Right ventricle myocardium inferior (tissue), 1 donor: ENCODE measurements around the gene FIGN. TPM values are rescaled to one million over a fixed set of nuclear protein-coding genes. Genes with fewer than 3 reads are reported as not detected.
A peak's percentile ranks its signal among the peaks of the same experiment; 100 is the strongest.

Experiments
- ATAC-seq: fragments of 200-7000 bp; cut with Tn5 transposase; one replicate; pipeline ENCODE4 v1.9.1; 2020; ENCODE audit warnings: mild to moderate bottlenecking, moderate library complexity
- DNase-seq: peaks from one replicate; pipeline ENCODE4 v3.0.0; 2021; ENCODE audit errors: missing footprints
- intact Hi-C: fragments of 100-400 bp; cut with DNase I; formaldehyde crosslinking; loops from one replicate; pipeline ENCODE4 v1.11.0; 2022
- total RNA-seq: library from RNA; stranded (reverse); fragmentation: NEBNext Ultra II Directional; extraction: Animal tissue kit (Norgen Biotek cat#: 25700); gene quantifications from one replicate; pipeline ENCODE4 v1.2.1, GENCODE V29; 2021
- donor health status: DM: no; HTN: yes; CAD: no; lungs with severe emphysema.

The FIGN gene
- total RNA-seq, 1 donor from 2014 or later = 16.7 TPM

- intact Hi-C loops = no loop called here
- no peak for ATAC-seq
These were observed 53.1 kb downstream of the FIGN start for GRCh38 chr2:163682695-163683094.

GRCh38 chr2:163681745-163682144, 54.1 kb downstream of the FIGN start:
- intact Hi-C loops = no loop called here
- ATAC-seq (peak; percentile 92), DNase-seq (no peak)

More at GRCh38 chr2:163682695-163683094, 53.1 kb downstream of the FIGN start:
- no peak for DNase-seq

- no peak for ATAC-seq
- intact Hi-C loops = no loop called here
- DNase-seq = no peak
These were observed 60.4 kb downstream of the FIGN start for GRCh38 chr2:163675388-163675787.

- ATAC-seq (no peak), DNase-seq (no peak)
- intact Hi-C loops = no loop called here
These were observed 62.3 kb downstream of the FIGN start for GRCh38 chr2:163673522-163673921.

GRCh38 chr2:163670929-163671328, 64.9 kb downstream of the FIGN start:
- no peak for ATAC-seq
- intact Hi-C loops = no loop called here
- no peak for DNase-seq

GRCh38 chr2:163669506-163669905, 66.3 kb downstream of the FIGN start:
- no peak for ATAC-seq
- no peak for DNase-seq
- intact Hi-C loops = no loop called here

- intact Hi-C loops = loop anchor here (2.0 kb wide), 1 partner anchor 66 kb away; no protein-coding TSS in a partner anchor
- DNase-seq (no peak), ATAC-seq (peak; percentile 82)
These were observed 68.5 kb downstream of the FIGN start for GRCh38 chr2:163667064-163667887.

- ATAC-seq (no peak), DNase-seq (no peak)
- intact Hi-C loops = loop anchor here (2.0 kb wide), 1 partner anchor 67 kb away; no protein-coding TSS in a partner anchor
These were observed 70.0 kb downstream of the FIGN start for GRCh38 chr2:163665817-163666216.

- ATAC-seq = no peak
- no peak for DNase-seq
- intact Hi-C loops = no loop called here
These were observed 70.8 kb downstream of the FIGN start for GRCh38 chr2:163665051-163665450.

GRCh38 chr2:163664610-163665009, 71.2 kb downstream of the FIGN start:
- DNase-seq (no peak), ATAC-seq (no peak)
- intact Hi-C loops = no loop called here

GRCh38 chr2:163662141-163662780, 73.5 kb downstream of the FIGN start:
- DNase-seq (no peak), ATAC-seq (no peak)
- intact Hi-C loops = no loop called here

- DNase-seq (no peak), ATAC-seq (no peak)
- intact Hi-C loops = loop anchor here (5.0 kb wide), 3 partner anchors 38 to 73 kb away; no protein-coding TSS in a partner anchor
These were observed 76.6 kb downstream of the FIGN start for GRCh38 chr2:163659224-163659623.

- intact Hi-C loops = loop anchor here (5.0 kb wide), 3 partner anchors 39 to 74 kb away; no protein-coding TSS in a partner anchor
- ATAC-seq (peak; percentile 30), DNase-seq (no peak)
These were observed 77.3 kb downstream of the FIGN start for GRCh38 chr2:163658556-163658955.

GRCh38 chr2:163657281-163657656, 78.5 kb downstream of the FIGN start:
- ATAC-seq = no peak
- DNase-seq = no peak
- intact Hi-C loops = loop anchor here (5.0 kb wide), 3 partner anchors 40 to 75 kb away; no protein-coding TSS in a partner anchor

- DNase-seq (no peak), ATAC-seq (no peak)
- intact Hi-C loops = loop anchor here (5.0 kb wide), 3 partner anchors 41 to 76 kb away; no protein-coding TSS in a partner anchor
These were observed 79.1 kb downstream of the FIGN start for GRCh38 chr2:163656622-163657280.

GRCh38 chr2:163655667-163656066, 80.1 kb downstream of the FIGN start:
- intact Hi-C loops = loop anchor here (5.0 kb wide), 3 partner anchors 42 to 77 kb away; no protein-coding TSS in a partner anchor
- no peak for DNase-seq
- peak; percentile 71 for ATAC-seq

- intact Hi-C loops = no loop called here
- DNase-seq (no peak), ATAC-seq (no peak)
These were observed 83.1 kb downstream of the FIGN start for GRCh38 chr2:163652751-163653150.

GRCh38 chr2:163649080-163649479, 86.7 kb downstream of the FIGN start:
- intact Hi-C loops = no loop called here
- no peak for DNase-seq
- no peak for ATAC-seq

GRCh38 chr2:163647300-163647699, 88.5 kb downstream of the FIGN start:
- no peak for DNase-seq
- intact Hi-C loops = no loop called here
- no peak for ATAC-seq
